Right kidney (tissue), 1 donor: ENCODE data around the gene SPATS2.
A peak's percentile ranks its signal among the peaks of the same experiment; 100 is the strongest.
"Not testable (repeated sequence)": the region's sequence is repeated elsewhere in the genome, so short reads cannot be mapped to it uniquely, and the experiment has no call there.

Source experiments
- DNase-seq: peaks from one replicate; pipeline ENCODE4 v3.0.0-alpha.2; 2016

Gene SPATS2

DNA sequence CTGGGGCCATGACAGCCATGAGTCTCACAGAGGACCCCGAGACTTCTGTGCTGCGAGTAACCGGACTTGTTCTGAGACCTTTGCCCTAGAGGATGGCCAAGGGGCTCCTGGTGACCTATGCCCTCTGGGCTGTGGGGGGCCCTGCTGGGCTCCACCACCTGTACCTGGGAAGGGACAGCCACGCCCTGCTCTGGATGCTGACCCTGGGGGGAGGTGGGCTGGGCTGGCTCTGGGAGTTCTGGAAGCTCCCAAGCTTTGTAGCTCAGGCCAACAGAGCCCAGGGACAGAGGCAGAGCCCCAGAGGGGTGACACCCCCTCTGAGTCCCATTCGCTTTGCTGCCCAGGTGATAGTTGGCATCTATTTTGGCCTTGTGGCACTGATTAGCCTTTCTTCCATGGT lies 18.5 kb upstream of the SPATS2 start:
- no peak for DNase-seq

DNA sequence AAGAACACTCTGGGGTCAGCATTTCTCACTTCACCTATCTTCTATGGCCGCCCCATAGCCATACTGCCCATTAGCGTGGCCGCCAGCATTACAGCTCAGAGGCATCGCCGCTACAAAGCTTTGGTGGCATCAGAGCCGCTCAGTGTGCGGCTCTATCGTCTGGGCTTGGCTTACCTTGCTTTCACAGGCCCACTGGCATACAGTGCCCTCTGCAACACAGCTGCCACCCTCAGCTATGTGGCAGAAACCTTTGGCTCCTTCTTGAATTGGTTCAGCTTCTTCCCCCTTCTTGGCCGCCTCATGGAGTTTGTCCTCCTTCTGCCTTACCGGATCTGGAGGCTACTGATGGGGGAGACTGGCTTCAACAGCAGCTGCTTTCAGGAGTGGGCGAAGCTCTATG lies 18.0 kb upstream of the SPATS2 start:
- no peak for DNase-seq

DNA sequence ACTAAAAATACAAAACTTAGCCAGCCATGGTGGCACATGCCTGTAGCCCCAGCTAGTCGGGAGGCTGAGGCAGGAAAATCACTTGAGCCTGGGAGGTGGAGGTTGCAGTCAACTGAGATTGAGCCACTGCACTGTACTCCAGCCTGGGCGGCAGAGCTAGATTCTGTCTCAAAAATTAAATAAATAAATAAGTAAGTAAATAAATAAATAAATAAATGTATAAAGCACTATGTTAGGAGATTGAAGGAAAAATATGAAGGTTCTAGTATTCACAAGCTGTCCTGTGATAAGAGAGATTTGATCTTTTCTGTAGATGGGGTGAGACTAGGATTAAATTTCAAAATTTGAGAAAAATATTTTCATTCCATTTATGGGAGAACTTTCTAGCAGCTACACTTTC lies 14.9 kb upstream of the SPATS2 start:
- DNase-seq = no peak

DNA sequence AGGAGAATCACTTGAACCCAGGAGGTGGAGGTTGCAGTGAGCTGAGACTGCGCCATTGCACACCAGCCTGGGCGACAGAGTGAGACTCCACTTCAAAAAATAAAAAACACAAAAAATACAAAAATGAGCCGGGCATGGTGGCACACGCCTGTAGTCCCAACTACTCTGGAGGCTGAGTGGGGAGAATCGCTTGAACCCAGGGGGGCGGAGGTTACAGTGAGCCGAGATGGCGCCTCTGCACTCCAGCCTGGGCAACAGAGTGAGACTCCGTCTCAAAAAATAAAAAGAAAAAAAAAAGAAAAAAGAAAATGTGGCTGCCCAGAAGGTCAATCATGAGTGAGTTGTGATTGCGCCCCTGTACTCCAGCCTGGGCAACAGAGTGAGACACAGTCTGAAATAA lies 11.3 kb upstream of the SPATS2 start:
- DNase-seq = no peak

DNA sequence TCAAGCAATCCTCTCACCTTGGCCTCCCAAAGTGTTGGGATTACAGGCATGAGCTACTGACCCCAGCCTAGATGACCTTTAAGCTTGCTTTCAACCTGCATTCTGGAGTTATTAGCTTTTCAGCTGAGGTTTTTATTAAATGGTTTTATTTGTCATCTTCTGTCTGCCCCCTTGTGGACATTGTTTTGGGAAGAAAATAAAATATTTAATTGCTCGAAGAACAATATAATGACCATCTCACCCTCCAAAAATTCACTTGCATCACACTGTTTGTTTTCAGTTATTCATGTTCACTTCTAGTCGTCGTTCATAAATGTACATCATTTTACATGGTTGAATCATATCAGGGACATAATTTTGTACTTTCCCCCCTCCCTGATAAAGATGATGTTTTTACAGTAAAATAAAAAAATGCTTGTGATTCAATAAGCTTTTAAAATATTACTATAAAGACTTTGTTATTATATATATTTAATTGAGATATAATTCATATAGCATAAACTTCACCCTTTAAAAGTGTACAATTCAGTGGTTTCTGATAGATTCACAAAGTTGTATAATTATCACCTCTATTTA lies 10.1 kb upstream of the SPATS2 start:
- DNase-seq = no peak

DNA sequence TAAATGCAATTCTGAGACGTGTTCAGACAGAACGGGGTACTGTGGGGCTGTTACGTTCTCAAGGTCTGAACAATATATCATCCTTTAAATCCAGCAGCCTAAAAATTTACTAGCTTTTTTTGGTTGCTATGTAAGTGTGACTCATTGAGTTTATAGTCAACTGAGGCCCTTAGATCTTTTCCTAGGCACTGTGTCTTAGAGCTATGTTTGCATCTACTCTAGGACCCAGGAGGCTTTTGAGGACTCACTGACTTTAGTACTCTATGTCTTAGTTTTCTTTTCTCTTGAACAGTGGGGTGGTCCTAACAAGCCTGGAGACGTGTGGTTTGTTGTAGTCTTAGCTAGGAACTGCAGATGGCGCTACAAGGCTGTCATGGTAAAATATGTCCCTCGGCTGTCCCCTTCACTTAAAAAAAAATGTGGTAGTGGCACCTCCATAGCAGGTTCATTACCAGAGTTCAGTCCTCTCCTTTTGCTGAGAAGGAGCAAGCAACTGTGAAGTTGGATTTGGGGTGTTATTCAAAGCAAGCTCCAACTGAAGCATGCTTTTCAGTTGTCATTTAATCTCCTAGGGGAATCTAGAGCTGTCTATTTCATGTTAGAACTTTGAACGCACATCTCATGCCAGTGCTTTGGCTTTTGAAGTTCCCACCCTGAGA lies 8.7 kb upstream of the SPATS2 start:
- peak; percentile 56 for DNase-seq

DNA sequence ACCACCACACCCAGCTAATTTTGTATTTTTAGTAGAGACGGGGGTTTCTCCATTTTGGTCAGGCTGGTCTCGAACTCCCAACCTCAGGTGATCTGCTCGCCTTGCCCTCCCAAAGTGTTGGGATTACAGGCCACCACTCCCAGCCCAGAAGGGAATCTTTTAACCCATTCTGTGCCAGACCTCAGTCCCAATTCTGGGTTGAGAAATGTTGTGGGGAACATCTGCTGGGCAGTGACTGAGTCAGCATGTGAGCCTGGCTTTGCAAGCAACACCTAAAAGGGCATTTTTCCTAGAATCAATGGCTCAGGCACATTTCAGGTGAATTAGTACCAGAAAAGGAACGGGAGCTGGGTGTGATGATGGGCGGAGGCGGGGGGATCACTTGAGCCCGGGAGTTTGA lies 7.6 kb upstream of the SPATS2 start:
- DNase-seq = no peak

DNA sequence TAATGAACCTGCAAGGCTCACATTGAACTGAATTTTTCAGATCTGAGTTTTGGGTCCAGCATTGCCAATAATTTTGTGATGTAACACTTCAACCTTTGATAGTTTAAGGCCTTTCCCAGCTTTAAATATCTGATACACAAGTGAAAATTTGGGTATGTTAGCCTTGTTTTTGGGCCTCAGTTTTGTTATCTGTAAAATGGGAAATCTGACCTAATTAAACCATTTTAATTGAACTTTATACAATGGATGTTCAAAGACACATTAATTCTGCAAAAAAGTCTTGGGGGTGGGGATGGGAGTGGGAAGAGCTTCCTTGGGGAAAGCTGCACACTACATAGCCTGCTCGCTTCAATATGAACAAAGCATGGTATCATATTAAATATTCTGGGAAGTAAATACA lies 5.2 kb upstream of the SPATS2 start:
- DNase-seq = no peak

DNA sequence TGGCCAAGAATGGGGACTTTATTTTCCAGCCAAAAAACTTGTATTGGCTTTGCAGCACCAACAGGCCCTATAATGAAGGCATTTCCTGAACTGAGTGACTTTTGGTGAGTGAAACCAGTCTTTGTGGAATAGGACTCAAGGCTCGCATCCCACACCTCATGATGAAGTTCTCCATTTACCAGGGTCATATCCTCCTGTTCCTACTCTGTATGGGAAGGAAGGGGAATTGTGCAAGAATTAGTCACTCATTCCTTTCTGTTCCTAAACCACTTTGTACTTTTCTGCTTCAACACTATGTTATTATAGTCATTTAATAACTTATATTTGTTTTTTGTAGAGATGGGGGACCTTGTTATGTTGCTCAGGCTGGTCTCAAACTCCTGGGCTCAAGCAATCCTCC lies 2.3 kb upstream of the SPATS2 start:
- no peak for DNase-seq

DNA sequence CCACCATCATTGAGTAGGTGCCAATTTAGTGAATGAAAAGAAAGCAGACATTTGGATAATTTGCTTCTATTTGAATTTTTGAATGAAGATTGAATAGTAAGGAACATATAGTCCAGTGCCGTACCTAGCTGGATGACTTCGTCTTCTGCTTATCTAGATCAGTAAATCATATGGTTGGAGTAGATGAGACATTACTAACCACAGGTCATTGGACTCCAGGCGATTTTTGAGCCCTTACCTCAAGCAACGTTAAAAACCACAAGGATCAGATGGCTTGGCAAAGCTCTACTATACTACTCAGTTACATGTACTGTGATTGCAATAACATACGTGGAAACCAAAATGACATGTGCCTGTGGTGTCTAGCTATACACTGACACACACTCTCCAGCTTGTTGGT lies 1.7 kb upstream of the SPATS2 start:
- DNase-seq = no peak

DNA sequence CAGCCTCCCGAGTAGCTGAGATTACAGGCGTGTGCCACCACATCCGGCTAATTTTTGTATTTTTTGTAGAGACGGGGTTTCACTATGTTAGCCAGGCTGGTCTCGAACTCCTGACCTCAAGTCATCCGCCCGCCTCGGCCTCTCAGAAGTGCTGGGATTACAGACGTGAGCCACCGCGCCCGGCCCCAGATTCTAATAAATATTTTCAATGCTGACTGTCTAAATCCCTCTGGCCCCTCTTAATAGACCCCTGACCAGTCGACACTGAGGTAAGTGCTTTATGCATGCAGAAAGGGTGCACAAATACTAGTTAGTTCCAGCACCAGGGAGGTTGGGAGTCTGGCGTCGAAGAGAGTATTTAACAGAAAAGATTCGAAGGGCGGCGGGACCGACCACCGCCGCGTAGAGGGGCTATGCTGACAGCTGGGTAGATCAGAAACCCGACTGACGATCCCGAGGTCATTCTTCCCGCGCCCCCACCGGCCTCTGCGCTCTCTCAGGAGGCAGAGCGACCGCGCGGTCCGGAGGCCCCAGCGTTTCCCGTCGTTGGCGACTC lies 1.1 kb upstream of the SPATS2 start:
- DNase-seq = no peak

DNA sequence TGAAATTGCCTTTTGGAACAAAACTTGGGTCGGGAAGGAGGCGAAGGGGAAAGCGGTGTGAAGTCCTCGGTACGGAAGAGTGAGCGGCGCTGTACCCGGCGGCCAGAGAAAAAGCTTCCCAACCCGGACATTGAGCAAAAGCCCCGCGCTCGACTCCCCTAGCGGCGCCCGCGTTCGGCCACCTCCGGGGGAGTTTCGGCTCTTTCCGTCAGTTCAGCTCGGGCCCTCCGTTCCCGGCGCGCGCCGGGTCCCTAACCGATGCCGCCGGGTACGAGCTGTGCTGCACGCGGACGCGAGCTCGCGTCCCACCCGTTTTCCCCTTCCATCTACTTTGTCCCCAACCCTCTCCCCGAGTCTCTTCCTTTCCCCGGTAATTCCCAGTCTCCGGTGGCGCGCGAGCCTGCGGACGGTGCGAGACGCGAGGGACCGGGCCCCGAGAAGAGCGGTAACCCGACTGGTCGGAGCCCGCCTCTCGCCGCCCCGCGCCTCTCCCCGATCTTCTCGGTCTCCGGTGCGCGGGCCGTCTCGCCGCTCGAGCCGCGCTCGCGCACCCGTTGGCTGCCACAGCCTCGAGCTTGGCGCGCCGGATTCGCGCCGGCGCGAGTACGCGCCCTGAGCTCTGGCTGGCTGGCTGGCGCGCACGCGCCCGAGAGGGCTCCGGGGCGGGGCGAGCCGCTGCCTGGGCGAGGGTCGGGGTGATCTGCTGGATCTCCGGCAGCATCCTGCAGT lies 446 bp upstream of the SPATS2 start:
- DNase-seq = peak; percentile 98

DNA sequence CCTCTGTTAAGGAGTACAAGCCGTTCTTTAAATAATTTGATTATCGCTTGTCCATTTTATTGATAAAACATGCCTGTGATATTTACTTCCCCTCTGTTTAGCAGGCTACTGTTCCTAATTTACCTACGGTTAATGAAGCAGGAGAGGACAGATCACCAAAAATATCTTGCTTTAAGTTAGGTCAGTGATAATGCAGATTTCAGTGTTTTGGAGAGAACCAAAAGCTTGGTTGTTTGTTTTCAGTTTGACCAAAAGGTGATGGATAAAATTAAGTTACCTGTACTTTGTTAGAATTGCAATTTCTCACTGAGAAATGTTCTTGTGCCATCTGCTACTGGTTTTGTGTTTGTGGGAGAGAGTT lies 958 bp downstream of the SPATS2 start:
- DNase-seq = no peak

DNA sequence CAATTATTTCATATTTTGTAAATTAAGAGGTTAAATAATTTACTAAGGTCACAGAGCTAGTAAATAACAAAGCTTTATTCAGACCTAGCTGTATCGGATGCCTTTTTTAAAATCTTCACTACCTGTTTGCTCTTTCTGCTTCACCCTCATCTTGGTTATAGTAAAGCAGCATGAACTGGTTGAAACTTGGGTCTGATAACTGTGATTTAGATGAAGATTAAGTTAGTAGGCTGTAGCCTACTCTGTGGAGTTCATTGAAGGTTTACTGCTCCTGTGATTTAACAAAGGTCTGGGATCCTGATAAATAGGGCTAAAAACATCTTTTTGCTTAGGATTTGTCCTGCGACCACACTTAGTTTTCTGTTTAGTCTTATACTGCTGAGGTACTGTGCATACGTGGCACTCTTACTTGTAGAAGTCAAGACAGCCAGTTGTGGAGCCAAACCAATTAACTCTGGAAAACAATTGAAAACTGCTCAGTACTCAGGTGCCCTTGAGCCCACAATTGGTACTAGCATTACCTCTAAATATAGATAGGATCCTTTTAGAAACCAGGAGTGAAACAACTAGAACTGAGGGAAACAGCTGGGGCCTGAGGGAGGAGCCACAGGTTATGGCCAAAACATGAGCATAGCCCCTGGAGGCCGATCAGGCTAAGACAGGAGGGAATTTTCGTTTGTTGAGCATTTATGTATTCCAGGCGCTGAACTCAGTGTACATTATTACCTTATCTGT lies 2.3 kb downstream of the SPATS2 start:
- no peak for DNase-seq

DNA sequence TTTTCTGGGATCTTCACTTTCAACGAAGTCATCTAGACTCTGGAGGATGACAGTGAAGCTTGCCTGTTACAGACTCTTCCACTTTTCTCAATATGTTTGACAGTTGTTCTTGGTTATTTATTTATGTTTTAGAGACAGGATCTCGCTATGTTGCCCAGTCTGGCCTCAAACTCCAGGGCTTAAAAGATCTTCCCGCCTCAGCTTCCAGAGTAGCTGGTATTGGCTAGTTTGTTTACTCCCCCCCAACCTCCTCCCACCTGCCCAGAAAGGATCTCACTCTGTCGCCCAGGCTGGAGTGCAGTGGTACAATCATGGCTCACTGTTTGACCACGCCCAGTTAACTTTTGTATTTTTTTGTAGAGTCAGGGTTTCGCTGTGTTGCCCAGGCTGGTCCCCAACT lies 3.3 kb downstream of the SPATS2 start:
- no peak for DNase-seq

DNA sequence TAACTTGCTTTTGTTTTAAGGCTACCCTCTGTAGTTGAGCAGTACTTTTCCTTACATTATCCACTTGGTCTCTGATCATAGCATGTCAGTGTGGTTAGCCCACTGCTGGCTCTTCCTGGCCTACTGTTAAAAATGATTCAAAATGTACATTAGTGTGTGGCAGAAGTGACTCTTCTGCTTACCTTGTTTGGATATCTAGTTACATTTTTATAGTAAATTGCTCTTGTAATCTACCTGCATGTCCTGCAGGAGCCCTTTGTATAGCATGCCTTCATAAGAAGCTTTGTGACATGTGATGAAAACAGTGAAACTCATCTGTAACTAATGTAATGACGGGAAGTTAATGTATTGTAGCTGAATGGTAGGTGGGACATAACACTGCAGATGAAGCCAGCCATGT lies 8.1 kb downstream of the SPATS2 start:
- DNase-seq = no peak

DNA sequence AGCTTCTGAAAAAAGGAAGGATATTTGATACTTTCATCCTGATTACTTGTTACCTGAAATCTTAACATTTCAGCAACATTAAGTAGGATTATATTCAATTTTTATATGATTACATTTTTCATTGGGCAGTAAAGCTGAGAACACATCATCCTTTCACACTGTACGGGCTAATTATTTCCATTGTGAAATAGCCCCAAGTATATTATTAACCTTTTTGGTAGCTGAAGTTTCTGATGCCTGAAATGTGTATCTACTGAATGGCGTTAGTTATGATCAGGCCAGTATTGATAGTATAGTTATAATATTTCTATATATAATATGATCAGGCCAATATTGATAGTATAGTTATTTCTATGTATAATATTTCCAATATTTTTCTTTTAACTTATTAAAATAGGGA lies 10.1 kb downstream of the SPATS2 start:
- DNase-seq = no peak

DNA sequence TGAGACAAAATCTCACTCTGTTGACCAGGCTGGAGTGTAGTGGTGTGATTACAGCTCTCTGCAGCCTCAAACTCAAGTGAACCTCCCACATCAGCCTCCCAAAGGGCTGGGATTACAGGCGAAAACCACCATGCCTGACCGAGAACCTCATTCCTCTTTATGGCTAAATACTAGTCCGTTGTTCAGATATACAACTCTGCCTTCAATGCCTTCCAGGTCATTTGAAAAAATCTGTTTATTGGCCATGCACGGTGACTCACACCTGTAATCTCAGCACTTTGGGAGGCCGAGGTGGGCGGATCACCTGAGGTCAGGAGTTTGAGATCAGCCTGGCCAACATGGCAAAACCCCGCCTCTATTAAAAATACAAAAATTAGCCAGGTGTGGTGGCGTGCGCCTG lies 12.9 kb downstream of the SPATS2 start:
- not testable (repeated sequence) for DNase-seq

DNA sequence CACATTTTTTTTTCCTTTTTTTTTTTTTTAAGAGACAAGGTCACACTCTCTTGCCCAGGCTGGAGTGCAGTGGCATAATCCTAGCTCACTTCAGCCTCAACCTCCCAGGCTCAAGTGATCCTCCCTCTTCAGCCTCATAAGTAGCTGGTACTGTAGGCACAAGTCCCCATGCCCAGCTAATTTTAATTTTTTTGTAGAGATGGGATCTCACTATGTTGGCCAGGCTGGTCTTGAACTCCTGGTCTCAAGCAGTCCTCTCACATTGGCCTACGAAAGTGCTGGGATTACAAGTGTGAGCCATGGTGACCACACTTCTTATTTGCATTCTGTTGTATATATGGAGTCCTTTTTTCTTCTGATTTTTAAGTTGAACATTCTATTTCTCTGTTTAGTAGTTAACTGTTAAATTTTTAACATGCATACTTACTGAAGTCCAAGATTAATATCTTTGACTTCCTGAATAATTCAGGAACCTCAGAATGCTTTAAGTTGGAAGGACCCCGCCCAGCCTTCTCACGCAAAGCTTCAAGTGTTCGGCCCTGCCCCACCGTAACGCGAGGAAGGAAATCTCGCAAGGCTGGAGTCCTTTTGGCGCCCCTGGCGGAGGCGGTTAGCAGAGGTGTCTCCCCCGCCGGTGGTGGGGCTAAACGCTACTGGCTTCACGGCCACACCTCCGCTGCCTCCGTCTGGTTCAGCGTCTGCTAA lies 21.6 kb downstream of the SPATS2 start:
- no peak for DNase-seq

DNA sequence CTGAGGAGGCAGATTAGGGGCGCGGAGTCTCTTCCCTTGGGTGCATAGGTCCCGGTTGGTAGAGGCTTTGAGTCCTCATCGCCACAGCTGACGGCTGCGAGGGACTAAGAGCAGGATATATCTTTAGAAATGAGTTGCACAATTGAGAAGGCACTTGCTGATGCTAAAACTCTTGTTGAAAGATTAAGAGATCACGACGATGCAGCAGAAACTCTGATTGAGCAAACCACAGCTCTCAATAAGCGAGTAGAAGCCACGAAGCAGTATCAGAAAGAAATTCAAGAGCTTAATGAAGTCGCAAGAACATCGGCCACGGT lies 22.1 kb downstream of the SPATS2 start:
- DNase-seq = no peak

DNA sequence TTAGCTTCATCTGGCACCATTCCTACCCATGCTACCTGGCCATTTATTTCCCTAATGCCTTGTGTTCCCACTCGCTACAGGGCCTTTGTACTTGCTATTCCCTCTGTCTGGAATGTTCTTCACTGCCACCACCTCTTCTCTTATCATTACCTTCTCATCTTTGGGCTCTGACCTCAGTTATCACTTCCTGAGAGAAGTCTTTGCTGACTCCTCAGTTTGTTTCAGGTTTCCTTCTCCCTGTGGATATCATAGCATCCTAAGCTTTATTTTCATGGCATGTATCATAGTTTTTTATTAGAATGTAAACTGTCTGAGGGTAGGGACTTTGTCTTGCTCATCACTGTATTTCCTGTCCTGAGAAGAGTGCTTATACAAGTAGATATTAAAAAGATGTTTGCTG lies 29.7 kb downstream of the SPATS2 start:
- DNase-seq = no peak

DNA sequence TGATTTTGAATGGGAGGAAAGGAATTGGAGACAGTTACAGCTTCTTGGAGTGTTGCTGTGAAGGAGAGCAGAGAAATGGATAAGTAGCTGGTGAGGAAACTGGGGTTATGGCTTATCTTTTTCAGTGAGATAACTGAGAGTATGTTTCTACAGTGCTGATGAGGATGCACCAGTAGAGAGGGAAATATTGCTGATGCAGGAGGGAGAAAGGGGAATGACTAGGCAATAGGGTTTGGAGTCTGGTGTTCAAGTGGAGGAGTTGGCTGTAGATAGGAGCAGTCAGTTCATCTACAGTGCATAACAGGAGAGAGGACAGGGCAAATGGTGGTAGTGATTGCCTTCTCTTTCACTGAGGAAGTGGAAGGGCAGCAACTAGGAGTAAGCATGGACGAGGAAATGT lies 33.0 kb downstream of the SPATS2 start:
- DNase-seq = no peak

DNA sequence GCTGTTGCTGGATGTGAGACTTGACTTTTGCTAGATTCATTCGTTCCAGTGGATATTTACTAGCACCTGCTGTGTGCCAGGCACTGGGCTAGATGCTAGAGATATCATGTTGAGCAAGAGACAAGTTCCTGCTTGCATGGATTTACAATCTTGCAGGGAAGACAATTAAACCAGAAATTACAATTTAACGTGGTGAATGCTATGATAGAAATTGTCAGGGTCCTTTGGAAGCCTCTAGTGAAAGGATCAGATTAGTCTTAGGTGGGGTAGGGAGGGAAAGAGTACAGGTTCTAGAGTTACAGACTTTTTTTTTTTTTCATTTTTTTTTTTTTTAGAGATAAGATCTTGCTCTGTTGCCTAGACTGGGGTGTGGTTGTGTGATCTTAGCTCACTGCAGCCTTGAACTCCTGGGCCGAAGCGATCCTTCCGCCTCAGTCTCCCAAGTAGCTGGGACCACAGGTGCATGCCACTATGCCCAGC lies 36.7 kb downstream of the SPATS2 start:
- DNase-seq = no peak
